ENCODE data around the gene PRRG4.
"Not testable (repeated sequence)": the region's sequence is repeated elsewhere in the genome, so short reads cannot be mapped to it uniquely, and the experiment has no call there.

GRCh38 chr11:32887707-32888383 lies 58.1 kb downstream of the PRRG4 start:
- not testable (repeated sequence) for TF ChIP-seq EZH2phosphoT487 (IDR thresholded peaks at IDR 0.05; ENCODE audit: insufficient read depth, low read depth); EZH2 (IDR thresholded peaks at IDR 0.05; ENCODE audit: insufficient read depth, poor library complexity, severe bottlenecking)

Data from GM23248 (cell line).